Measurements from ENCODE around the gene PPP1R37. TPM values are rescaled to one million over a fixed set of nuclear protein-coding genes. Genes with fewer than 3 reads are reported as not detected.

PPP1R37 gene
- total RNA-seq, 4 donors from 2014 or later = 34.9 to 59.7 (median 42.9) TPM

DNA sequence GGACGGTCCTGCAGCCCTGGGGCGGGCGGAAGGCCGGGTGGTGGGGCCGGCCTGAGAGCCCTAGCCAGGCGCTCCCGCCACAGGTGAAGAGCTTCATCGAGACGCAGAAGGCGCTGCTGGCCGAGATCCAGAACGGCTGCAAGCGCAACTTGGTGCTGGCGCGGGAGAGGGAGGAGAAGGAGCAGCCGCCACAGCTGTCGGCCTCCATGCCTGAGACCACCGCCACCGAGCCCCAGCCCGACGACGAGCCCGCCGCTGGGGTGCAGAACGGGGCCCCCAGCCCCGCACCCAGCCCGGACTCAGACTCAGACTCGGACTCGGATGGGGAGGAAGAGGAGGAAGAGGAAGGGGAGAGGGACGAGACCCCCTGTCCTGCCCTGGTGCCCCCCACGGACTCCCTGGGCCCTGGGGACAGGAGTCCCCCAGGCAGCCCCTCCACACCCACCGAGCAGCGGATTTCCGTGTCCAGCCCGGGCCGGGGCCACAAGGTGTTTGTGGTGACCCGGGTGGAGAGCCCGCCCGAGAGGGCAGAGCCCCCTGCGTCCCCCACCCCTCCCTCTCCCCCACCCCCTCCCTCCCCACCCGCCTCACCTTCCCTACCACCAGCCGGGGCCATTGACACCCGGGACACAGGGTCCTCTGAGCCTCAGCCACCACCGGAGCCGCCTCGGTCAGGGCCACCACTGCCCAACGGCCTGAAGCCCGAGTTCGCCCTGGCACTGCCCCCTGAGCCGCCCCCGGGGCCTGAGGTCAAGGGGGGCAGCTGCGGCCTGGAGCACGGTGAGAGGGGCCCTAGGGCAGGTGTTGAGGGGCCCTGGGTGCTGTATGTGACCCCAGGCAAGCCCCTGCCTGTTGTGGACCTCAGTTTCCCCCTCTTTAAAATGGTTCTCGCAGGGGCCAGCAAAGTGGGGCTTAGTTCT, 52.6 kb downstream of the PPP1R37 start:
- 57 to 75% methylated on average over 29 to 38 of the region's 54 CpGs for WGBS, 2 donors
- no peak for TF ChIP-seq POLR2A (IDR thresholded peaks at IDR 0.05)
- TF ChIP-seq CTCF (IDR thresholded peaks at IDR 0.05) = no peak
- H3K4me3 ChIP-seq (replicated peaks in 1 of 3) = no peak overlapping the region
- H3K27me3 ChIP-seq = no peaks in the 10 kb centered on the region
- peaks cover 0 to 24% of the 10 kb centered on the region in 2 donors for H3K36me3 ChIP-seq
- intact Hi-C loops (cut with DNase I) = no loop called here
- H3K27ac ChIP-seq = peak overlapping the region in 2 of 3 donors; percentile 69 to 87
- H3K9me3 ChIP-seq = no peaks in the 10 kb centered on the region
- H3K4me1 ChIP-seq = peaks cover 0 to 36% of the 10 kb centered on the region in 2 donors
- peak; percentile 92 to 95 for DNase-seq

GRCh38 chr19:45146251-45146650, 53.3 kb downstream of the PPP1R37 start:
- Histone ChIP-seq H3K9me3 (no peaks in the 10 kb centered on the region), H3K36me3 (peaks cover 0 to 24% of the 10 kb centered on the region in 2 donors), H3K4me3 (replicated peaks in 1 of 3) (no peak overlapping the region), H3K27ac (peak overlapping the region in 2 of 3 donors; percentile 40 to 69), H3K27me3 (peaks cover 6% of the 10 kb centered on the region), H3K4me1 (peaks cover 0 to 36% of the 10 kb centered on the region in 2 donors)
- peak; percentile 88 to 91 for DNase-seq
- 26 to 35% methylated on average over 4 to 6 of the region's 13 CpGs for WGBS, 2 donors
- intact Hi-C loops (cut with DNase I) = no loop called here
- peak in 2 of 6 experiments; percentile 25 to 32 for TF ChIP-seq CTCF (IDR thresholded peaks at IDR 0.05)
- TF ChIP-seq POLR2A (IDR thresholded peaks at IDR 0.05) = no peak

DNA sequence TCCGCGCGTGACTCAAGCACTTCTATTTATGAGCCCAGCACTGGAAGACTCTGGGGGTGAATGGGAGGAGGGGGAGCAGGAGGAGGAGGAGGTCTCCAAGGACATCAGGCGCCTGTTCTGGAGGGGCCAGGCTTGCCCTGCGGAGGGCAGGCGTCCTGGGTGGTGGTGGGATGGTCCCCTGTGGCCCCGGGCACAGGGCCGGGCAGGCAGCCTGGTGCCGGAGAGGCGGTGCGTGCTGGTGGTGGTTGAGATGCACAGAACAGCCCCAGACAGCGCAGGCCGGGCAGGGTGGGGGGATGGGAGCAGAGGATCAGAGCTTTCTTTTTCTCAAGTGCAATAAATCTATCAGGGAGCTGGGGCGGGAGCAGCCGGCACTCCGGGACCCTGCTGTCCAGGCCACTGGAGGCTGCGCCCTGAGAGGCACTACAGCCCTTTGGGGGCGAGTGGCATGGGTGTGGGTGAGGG, 53.8 kb downstream of the PPP1R37 start:
- intact Hi-C loops (cut with DNase I) = no loop called here
- peak overlapping the region in 2 of 3 donors; percentile 40 to 69 for H3K27ac ChIP-seq
- 63 to 70% methylated on average over 11 to 13 of the region's 18 CpGs for WGBS, 2 donors
- H3K9me3 ChIP-seq = no peaks in the 10 kb centered on the region
- peaks cover 1 to 39% of the 10 kb centered on the region in 2 donors for H3K4me1 ChIP-seq
- H3K4me3 ChIP-seq (replicated peaks in 1 of 3) = no peak overlapping the region
- peaks cover 6% of the 10 kb centered on the region for H3K27me3 ChIP-seq
- H3K36me3 ChIP-seq = peaks cover 0 to 24% of the 10 kb centered on the region in 2 donors
- TF ChIP-seq POLR2A (IDR thresholded peaks at IDR 0.05) = no peak
- no peak for TF ChIP-seq CTCF (IDR thresholded peaks at IDR 0.05)
- DNase-seq = no peak

GRCh38 chr19:45147835-45148676, 55.1 kb downstream of the PPP1R37 start:
- intact Hi-C loops (cut with DNase I) = no loop called here
- DNase-seq = no peak
- 88 to 89% methylated on average over 16 to 17 of the region's 18 CpGs for WGBS, 2 donors
- no peak overlapping the region for H3K27ac ChIP-seq
- no peak for TF ChIP-seq CTCF (IDR thresholded peaks at IDR 0.05)
- TF ChIP-seq POLR2A (IDR thresholded peaks at IDR 0.05) = no peak
- peaks cover 14 to 51% of the 10 kb centered on the region in 2 donors for H3K4me1 ChIP-seq
- peaks cover 0 to 17% of the 10 kb centered on the region in 2 donors for H3K36me3 ChIP-seq
- H3K9me3 ChIP-seq = no peaks in the 10 kb centered on the region
- peaks cover 6% of the 10 kb centered on the region for H3K27me3 ChIP-seq
- no peak overlapping the region for H3K4me3 ChIP-seq (replicated peaks in 1 of 3)

Data from thyroid gland (tissue), 4 donors.